Loucy (cell line): ENCODE data around the gene ATP5PB.

Experiments
- EZH2phosphoT487 ChIP-seq: fragments of 200-600 bp; IDR thresholded peaks from 2 replicates; pipeline ENCODE4 v1.6.1; 2018; ENCODE audit warnings: antibody characterized with exemption, mild to moderate bottlenecking, moderate library complexity, borderline replicate concordance
- TF ChIP-seq, protein P1 (sequence below): fragments of 200-600 bp; sonication (generic); conservative IDR thresholded peaks from 2 replicates; pipeline ENCODE4 v1.5.1; 2014; ENCODE audit warnings: mild to moderate bottlenecking, antibody characterized with exemption, low read length

DNA sequence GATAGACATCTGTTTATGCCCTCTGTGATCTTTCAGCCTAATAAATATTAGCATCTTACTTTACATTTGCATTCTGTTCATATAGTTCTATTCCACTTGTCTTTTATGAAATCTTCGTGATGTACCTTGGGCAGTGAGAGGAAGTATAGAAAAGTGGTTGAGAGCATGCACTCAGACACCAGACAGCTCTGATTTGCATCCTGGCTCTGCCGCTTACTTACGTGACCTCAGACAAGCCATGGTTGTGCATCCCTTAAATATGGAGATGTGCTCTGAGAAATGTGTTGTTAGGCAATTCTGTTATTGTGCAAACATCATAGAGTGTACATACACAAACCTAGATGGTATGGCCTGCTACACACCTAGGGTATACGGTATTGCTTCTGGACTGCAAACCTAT, 44.7 kb upstream of the ATP5PB start:
- TF ChIP-seq, protein P1, sequence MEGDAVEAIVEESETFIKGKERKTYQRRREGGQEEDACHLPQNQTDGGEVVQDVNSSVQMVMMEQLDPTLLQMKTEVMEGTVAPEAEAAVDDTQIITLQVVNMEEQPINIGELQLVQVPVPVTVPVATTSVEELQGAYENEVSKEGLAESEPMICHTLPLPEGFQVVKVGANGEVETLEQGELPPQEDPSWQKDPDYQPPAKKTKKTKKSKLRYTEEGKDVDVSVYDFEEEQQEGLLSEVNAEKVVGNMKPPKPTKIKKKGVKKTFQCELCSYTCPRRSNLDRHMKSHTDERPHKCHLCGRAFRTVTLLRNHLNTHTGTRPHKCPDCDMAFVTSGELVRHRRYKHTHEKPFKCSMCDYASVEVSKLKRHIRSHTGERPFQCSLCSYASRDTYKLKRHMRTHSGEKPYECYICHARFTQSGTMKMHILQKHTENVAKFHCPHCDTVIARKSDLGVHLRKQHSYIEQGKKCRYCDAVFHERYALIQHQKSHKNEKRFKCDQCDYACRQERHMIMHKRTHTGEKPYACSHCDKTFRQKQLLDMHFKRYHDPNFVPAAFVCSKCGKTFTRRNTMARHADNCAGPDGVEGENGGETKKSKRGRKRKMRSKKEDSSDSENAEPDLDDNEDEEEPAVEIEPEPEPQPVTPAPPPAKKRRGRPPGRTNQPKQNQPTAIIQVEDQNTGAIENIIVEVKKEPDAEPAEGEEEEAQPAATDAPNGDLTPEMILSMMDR, result no peak
- no peak for TF ChIP-seq EZH2phosphoT487
